ENCODE results near the gene SPATA9. TPM values are rescaled to one million over a fixed set of nuclear protein-coding genes. Genes with fewer than 3 reads are reported as not detected.
A peak's percentile ranks its signal among the peaks of the same experiment; 100 is the strongest.

SPATA9 gene
- total and polyA plus RNA-seq, 2 of the 8 experiments (the other 6 are each of a cell fraction or from before 2014, with no cell fraction given): not detected

GRCh38 chr5:95646569-95647431 is 36.0 kb downstream of the SPATA9 start, which contains the start of gene RFESD:
Gene RFESD (plus strand): TSS chr5:95646777. CDS start chr5:95652272, 5,495 bp downstream.
- H3K9me3 ChIP-seq (ENCODE audit: insufficient read depth in 2 of 2, low read depth in 1 of 2, low read length in 1 of 2): no peaks in the 10 kb centered on the region
- FAIRE-seq (peak; percentile 75), DNase-seq (ENCODE audit: low read depth in 1 of 2, low spot score in 2 of 2) (peak; percentile 92 to 97)
- H2BK12ac ChIP-seq (ENCODE audit: low read depth, low read length): no peak within 1 kb of the TSS
- H2BK15ac ChIP-seq (ENCODE audit: low read length): no peak within 1 kb of the TSS
- peak within 1 kb of the TSS; percentile 39 for H4K5ac ChIP-seq (ENCODE audit: insufficient read length, low read depth, low read length)
- POLR2A ChIA-PET (ENCODE audit: partially characterized antibody): interaction anchor here (0.6 to 2.0 kb wide), 4 partner anchors 65 to 171 kb away, joined by 3 to 10 read pairs (median 5); partner anchors contain the start of genes ARSK, RHOBTB3 and SKIC3
- peak within 1 kb of the TSS; percentile 20; the same call in 1 of the 2 replicates for H3K27ac ChIP-seq (ENCODE audit: low read depth, low read length)
- H2AK5ac ChIP-seq (ENCODE audit: low read depth, low read length): no peak within 1 kb of the TSS
- H3K14ac ChIP-seq (ENCODE audit: insufficient read length): no peak within 1 kb of the TSS
- H2AFZ ChIP-seq (ENCODE audit: low read length): peak within 1 kb of the TSS; percentile 89
- no peaks in the 10 kb centered on the region for H3K79me2 ChIP-seq (ENCODE audit: control insufficient read depth in 1 of 2, insufficient read depth in 2 of 2, low read length in 2 of 2)
- H3K36me3 ChIP-seq (ENCODE audit: control insufficient read depth in 2 of 4, insufficient read depth in 4 of 4, low read length in 3 of 4): no peaks in the 10 kb centered on the region
- H3K79me1 ChIP-seq (ENCODE audit: low read depth, low read length): no peaks in the 10 kb centered on the region
- no peak within 1 kb of the TSS for H4K91ac ChIP-seq (replicated peaks; ENCODE audit: insufficient read length, low read length)
- peak within 1 kb of the TSS; percentile 45; the same call in 1 of the 2 replicates for H4K8ac ChIP-seq (ENCODE audit: extremely low read depth, insufficient read depth, low read length)
- no peak within 1 kb of the TSS for H2BK120ac ChIP-seq (replicated peaks; ENCODE audit: low read depth, low read length)
- 0 out of 2 replicates have a peak within 1 kb of the TSS, but pooled peaks have one; percentile 15 for H2BK5ac ChIP-seq (ENCODE audit: low read depth, low read length)
- peak within 1 kb of the TSS in 3 of 4 experiments; percentile 53 to 63 (median 58); a peak in 6 of 7 replicates for H3K9ac ChIP-seq (replicated peaks in 1 of 4; ENCODE audit: extremely low read depth in 1 of 4, low read depth in 3 of 4, low read length in 3 of 4)
- H3K4me3 ChIP-seq (ENCODE audit: extremely low read depth in 1 of 4, insufficient read depth in 2 of 4, low read depth in 3 of 4, low read length in 4 of 4): peak within 1 kb of the TSS; percentile 47 to 63 (median 56)
- no peak within 1 kb of the TSS for H3K18ac ChIP-seq (ENCODE audit: extremely low read depth, low read length)
- no peak within 1 kb of the TSS for H3K4ac ChIP-seq (replicated peaks; ENCODE audit: insufficient read length, low read depth, low read length)
- 8% methylated on average over 42 of the region's 60 CpGs; no CpG with 5 or more reads in 1 of the 2 experiments for WGBS, 2 experiments (ENCODE audit: extremely low coverage in 1 of 2, insufficient coverage in 1 of 2, insufficient read length in 1 of 2, insufficient replicate concordance in 2 of 2, low coverage in 1 of 2, low lambda C conversion rate in 2 of 2, missing lambda C conversion rate in 1 of 2)
- CTCF ChIA-PET (ENCODE audit: partially characterized antibody): interaction anchor here (0.6 to 6.4 kb wide), 19 partner anchors 11 to 263 kb away, joined by 3 to 42 read pairs (median 4); partner anchors contain the start of genes GLRX and RHOBTB3
- H3K27me3 ChIP-seq (replicated peaks in 1 of 4; ENCODE audit: control insufficient read depth in 3 of 4, extremely low read depth in 1 of 4, insufficient read depth in 3 of 4, low read length in 3 of 4): no peaks in the 10 kb centered on the region
- H3K56ac ChIP-seq (replicated peaks; ENCODE audit: insufficient read length, low read depth, low read length): no peak within 1 kb of the TSS
- no peak within 1 kb of the TSS for H2BK20ac ChIP-seq (ENCODE audit: low read length)
- H4K20me1 ChIP-seq (replicated peaks in 1 of 2; ENCODE audit: control insufficient read depth in 1 of 2, insufficient read depth in 2 of 2, low read length in 2 of 2): no peaks in the 10 kb centered on the region
- peaks cover 7% of the 10 kb centered on the region for H3K23me2 ChIP-seq (ENCODE audit: low read depth, low read length)
- H3K23ac ChIP-seq (ENCODE audit: insufficient read length): no peak within 1 kb of the TSS
- peaks cover 0 to 6% (median 3%) of the 10 kb centered on the region in 4 experiments; a peak in 2 of 7 replicates for H3K4me1 ChIP-seq (replicated peaks in 1 of 4; ENCODE audit: control insufficient read depth in 3 of 4, insufficient read depth in 4 of 4, low read length in 3 of 4)
- H3K4me2 ChIP-seq (ENCODE audit: insufficient read depth in 1 of 2, low read depth in 2 of 2, low read length in 2 of 2): peak within 1 kb of the TSS; percentile 65 to 90
- TF ChIP-seq BACH1 (IDR thresholded peaks at IDR 0.05; ENCODE audit: low read length) (peak; percentile 58), TAF1 (IDR thresholded peaks at IDR 0.05; ENCODE audit: low read depth, low read length) (peak; percentile 82), SP4 (IDR thresholded peaks at IDR 0.05; ENCODE audit: low read length) (peak; percentile 88), HDAC2 (IDR thresholded peaks at IDR 0.05; ENCODE audit: borderline replicate concordance in 1 of 2, low read depth in 2 of 2, low read length in 2 of 2) (peak; percentile 2 to 83; a peak in 1 of 4 replicates), FOSL1 (IDR thresholded peaks at IDR 0.05; ENCODE audit: insufficient read depth, low read depth, low read length) (peak; percentile 19; the same call in 1 of the 2 replicates)
- TF ChIP-seq, protein P1, sequence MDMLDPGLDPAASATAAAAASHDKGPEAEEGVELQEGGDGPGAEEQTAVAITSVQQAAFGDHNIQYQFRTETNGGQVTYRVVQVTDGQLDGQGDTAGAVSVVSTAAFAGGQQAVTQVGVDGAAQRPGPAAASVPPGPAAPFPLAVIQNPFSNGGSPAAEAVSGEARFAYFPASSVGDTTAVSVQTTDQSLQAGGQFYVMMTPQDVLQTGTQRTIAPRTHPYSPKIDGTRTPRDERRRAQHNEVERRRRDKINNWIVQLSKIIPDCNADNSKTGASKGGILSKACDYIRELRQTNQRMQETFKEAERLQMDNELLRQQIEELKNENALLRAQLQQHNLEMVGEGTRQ (IDR thresholded peaks at IDR 0.05; ENCODE audit: low read length): peak; percentile 92
